Measurements from ENCODE around the gene TMPRSS9.
"Not testable (repeated sequence)": the region's sequence is repeated elsewhere in the genome, so short reads cannot be mapped to it uniquely, and the experiment has no call there.

DNA sequence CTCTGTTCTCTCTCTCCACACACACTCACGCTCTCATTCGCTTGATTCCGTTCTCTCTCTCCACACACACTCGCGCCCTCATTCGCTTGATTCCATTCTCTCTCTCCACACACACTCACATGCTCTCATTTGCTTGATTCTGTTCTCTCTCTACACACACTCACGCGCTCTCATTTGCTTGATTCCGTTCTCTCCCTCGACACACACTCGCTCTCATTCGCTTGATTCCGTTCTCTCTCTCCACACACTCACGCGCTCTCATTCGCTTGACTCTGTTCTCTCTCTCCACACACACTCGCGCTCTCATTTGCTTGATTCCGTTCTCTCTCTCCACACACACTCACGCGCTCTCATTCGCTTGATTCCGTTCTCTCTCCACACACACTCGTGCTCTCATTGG, 10.2 kb upstream of the TMPRSS9 start:
- TF ChIP-seq POLR2A (IDR thresholded peaks at IDR 0.05; ENCODE audit: low read length); GATA1 (IDR thresholded peaks at IDR 0.05; ENCODE audit: low read depth, low read length): not testable (repeated sequence)

Measured in erythroblast (primary cell).